HCT116 (cell line): Measurements from ENCODE around the gene PPM1E. TPM values are rescaled to one million over a fixed set of nuclear protein-coding genes. Genes with fewer than 3 reads are reported as not detected.

Experiments used
- ATAC-seq: fragments of 200-7000 bp; cut with Tn5 transposase; 2 replicates; pipeline ENCODE4 v1.9.1; 2020; ENCODE audit warnings: mild to moderate bottlenecking, moderate library complexity
- BruUV-seq: library from RNA; stranded (reverse); fragments of 400-500 nt; replicated peaks from 2 replicates; lab custom pipeline; 2021; lab: Mats Ljungman, UMichigan
- CTCF ChIA-PET: fragments of 300-600 bp; sonication (Branson Sonifier 250); formaldehyde crosslinking; loops from one replicate; lab custom pipeline; 2021; ENCODE audit warnings: antibody characterized with exemption; lab: Charles Lee
- POLR2A ChIA-PET: fragments of 300-600, 350-600 bp; sonication (Branson Sonifier 250); formaldehyde crosslinking; loops from one replicate; lab custom pipeline; 2021; ENCODE audit warnings: antibody characterized with exemption; lab: Charles Lee
- RAD21 ChIA-PET, 2 experiments: fragments of 300-600 bp; sonication (Branson Sonifier 250); formaldehyde crosslinking; loops; one replicate each; lab custom pipeline; 2023; ENCODE audit warnings: low total read pairs in 2 of 2; ENCODE audit not compliant: uncharacterized antibody in 2 of 2, unreplicated experiment in 2 of 2, low non-redundant PET in 1 of 2; lab: Charles Lee
- DNase-seq: peaks from one replicate; pipeline ENCODE4 v3.0.0-alpha.2; 2010; ENCODE audit warnings: low read depth, low spot score
- H2AFZ ChIP-seq: fragments of 200-600 bp; shearing (Covaris generic), sonication (generic); 2 replicates; pipeline ENCODE4 v1.6.1; 2017; ENCODE audit warnings: low read depth, mixed run types, mixed read lengths, antibody characterized with exemption, low read length; ENCODE audit not compliant: poor library complexity, severe bottlenecking
- H3K27ac ChIP-seq: 2 replicates; pipeline ENCODE4 v1.5.1; 2012; ENCODE audit warnings: low read depth, low read length
- H3K27me3 ChIP-seq: fragments of 200-600 bp; sonication (generic); 2 replicates; pipeline ENCODE4 v1.6.1; 2016; ENCODE audit warnings: mixed run types, low read length, mixed read lengths; ENCODE audit not compliant: insufficient read depth
- H3K36me3 ChIP-seq, 2 experiments: fragments of 200-500 bp in 1 of 2; fragments of 200-600 bp in 1 of 2; sonication (Bioruptor generic) in 1 of 2; sonication (generic) in 1 of 2; 2 replicates each; pipeline versions ENCODE4 v1.5.1 to v1.6.1; 2014 to 2016; ENCODE audit warnings: low read length in 2 of 2, inconsistent platforms in 1 of 2, mixed read lengths in 1 of 2, mixed run types in 1 of 2; ENCODE audit not compliant: insufficient read depth in 2 of 2, control insufficient read depth in 1 of 2
- H3K4me1 ChIP-seq, 2 experiments: fragments of 200-600 bp in 1 of 2; sonication (generic) in 1 of 2; 2 replicates each; pipeline versions ENCODE4 v1.5.1 to v1.6.1; 2012 to 2017; ENCODE audit warnings: low read length in 2 of 2, inconsistent platforms in 1 of 2, mild to moderate bottlenecking in 1 of 2, mixed read lengths in 1 of 2, mixed run types in 1 of 2, moderate library complexity in 1 of 2; ENCODE audit not compliant: insufficient read depth in 2 of 2, control insufficient read depth in 1 of 2
- H3K4me2 ChIP-seq: fragments of 200-600 bp; sonication (generic); 2 replicates; pipeline ENCODE4 v1.6.1; 2017; ENCODE audit warnings: mixed run types, low read length, mixed read lengths
- H3K4me3 ChIP-seq, 2 experiments: fragments of 200-600 bp in 1 of 2; sonication (generic) in 1 of 2; replicated peaks in 1 of 2; 2 replicates each; pipeline ENCODE4 v1.5.1; 2011 to 2016; ENCODE audit warnings: low read length in 2 of 2, control low read depth in 1 of 2, low read depth in 1 of 2, mild to moderate bottlenecking in 1 of 2, mixed read lengths in 1 of 2, mixed run types in 1 of 2
- H3K79me2 ChIP-seq: fragments of 200-600 bp; sonication (generic); 2 replicates; pipeline ENCODE4 v1.6.1; 2017; ENCODE audit warnings: mild to moderate bottlenecking, mixed run types, low read length, moderate library complexity, mixed read lengths; ENCODE audit not compliant: insufficient read depth
- H3K9ac ChIP-seq: fragments of 200-600 bp; sonication (generic); 2 replicates; pipeline ENCODE4 v1.6.1; 2016; ENCODE audit warnings: low read length, mixed read lengths
- H3K9me2 ChIP-seq: fragments of 200-600 bp; sonication (generic), shearing (Covaris generic); 2 replicates; pipeline ENCODE4 v1.6.1; 2017; ENCODE audit warnings: mixed run types, mild to moderate bottlenecking, moderate library complexity; ENCODE audit not compliant: insufficient read depth
- H3K9me3 ChIP-seq, 2 experiments: fragments of 200-500 bp in 1 of 2; fragments of 200-600 bp in 1 of 2; sonication (Bioruptor generic) in 1 of 2; sonication (generic) in 1 of 2; 2 replicates each; pipeline ENCODE4 v1.6.1; 2014 to 2017; ENCODE audit warnings: low read length in 2 of 2, mixed read lengths in 2 of 2, inconsistent platforms in 1 of 2, low read depth in 1 of 2, mild to moderate bottlenecking in 1 of 2, mixed run types in 1 of 2, moderate library complexity in 1 of 2; ENCODE audit not compliant: control insufficient read depth in 1 of 2, insufficient read depth in 1 of 2
- H4K20me1 ChIP-seq: fragments of 200-600 bp; sonication (generic), shearing (Covaris generic); 2 replicates; pipeline ENCODE4 v1.6.1; 2017; ENCODE audit warnings: mixed run types, mild to moderate bottlenecking, moderate library complexity; ENCODE audit not compliant: insufficient read depth
- CTCF ChIP-seq, 3 experiments: fragments of 200-600 bp in 1 of 3; sonication (generic) in 1 of 3; IDR thresholded peaks in 2 of 3; conservative IDR thresholded peaks in 1 of 3; 2 replicates each; pipeline ENCODE4 v1.5.1; 2012 to 2017; ENCODE audit warnings: low read depth in 2 of 3, low read length in 2 of 3, antibody characterized with exemption in 1 of 3, borderline replicate concordance in 1 of 3, control low read depth in 1 of 3, mild to moderate bottlenecking in 1 of 3, mixed read lengths in 1 of 3, mixed run types in 1 of 3, moderate library complexity in 1 of 3; ENCODE audit not compliant: insufficient read depth in 1 of 3
- ELF1 ChIP-seq: IDR thresholded peaks from 2 replicates; pipeline ENCODE4 v1.6.1; 2012; ENCODE audit warnings: low read depth, borderline replicate concordance
- intact Hi-C: fragments of 100-400 bp; cut with micrococcal nuclease; formaldehyde crosslinking; loops from 2 replicates; pipeline ENCODE4 v1.10.0; 2022
- total RNA-seq: library from RNA; stranded (reverse); gene quantifications from one replicate; pipeline ENCODE4 v1.2.1, GENCODE V29; 2021; ENCODE audit not compliant: unreplicated experiment
- TF ChIP-seq, protein P1 (sequence below): IDR thresholded peaks from 2 replicates; pipeline ENCODE4 v1.6.1; 2012; ENCODE audit warnings: low read depth

The PPM1E gene
- total RNA-seq, 1 experiment from 2014 or later = 0.02 TPM

DNA sequence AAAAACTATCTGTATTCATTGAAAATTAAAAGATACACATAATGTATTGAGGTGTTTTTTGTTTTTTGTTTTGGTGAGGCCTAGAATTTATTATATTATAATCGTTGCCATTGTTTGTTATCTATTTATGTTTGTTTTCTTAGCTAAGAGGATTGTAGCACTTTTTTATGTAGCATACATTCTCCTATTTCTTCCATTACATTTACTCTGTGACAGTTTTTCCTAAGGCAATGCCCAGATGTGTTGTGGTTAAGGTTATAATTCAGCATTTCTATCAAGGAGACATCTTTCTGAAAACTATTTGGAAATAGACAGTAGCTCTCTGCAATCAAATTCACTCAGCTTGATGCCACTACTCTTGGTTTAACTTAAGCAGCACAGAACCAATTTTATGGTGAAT is 161.6 kb downstream of the PPM1E start:
- H3K79me2 ChIP-seq = no peaks in the 10 kb centered on the region
- ChIA-PET RAD21 (no interaction called here), POLR2A (no interaction called here), CTCF (no interaction called here)
- BruUV-seq = no TSS peak
- no peak overlapping the region for H2AFZ ChIP-seq
- TF ChIP-seq, protein P1, sequence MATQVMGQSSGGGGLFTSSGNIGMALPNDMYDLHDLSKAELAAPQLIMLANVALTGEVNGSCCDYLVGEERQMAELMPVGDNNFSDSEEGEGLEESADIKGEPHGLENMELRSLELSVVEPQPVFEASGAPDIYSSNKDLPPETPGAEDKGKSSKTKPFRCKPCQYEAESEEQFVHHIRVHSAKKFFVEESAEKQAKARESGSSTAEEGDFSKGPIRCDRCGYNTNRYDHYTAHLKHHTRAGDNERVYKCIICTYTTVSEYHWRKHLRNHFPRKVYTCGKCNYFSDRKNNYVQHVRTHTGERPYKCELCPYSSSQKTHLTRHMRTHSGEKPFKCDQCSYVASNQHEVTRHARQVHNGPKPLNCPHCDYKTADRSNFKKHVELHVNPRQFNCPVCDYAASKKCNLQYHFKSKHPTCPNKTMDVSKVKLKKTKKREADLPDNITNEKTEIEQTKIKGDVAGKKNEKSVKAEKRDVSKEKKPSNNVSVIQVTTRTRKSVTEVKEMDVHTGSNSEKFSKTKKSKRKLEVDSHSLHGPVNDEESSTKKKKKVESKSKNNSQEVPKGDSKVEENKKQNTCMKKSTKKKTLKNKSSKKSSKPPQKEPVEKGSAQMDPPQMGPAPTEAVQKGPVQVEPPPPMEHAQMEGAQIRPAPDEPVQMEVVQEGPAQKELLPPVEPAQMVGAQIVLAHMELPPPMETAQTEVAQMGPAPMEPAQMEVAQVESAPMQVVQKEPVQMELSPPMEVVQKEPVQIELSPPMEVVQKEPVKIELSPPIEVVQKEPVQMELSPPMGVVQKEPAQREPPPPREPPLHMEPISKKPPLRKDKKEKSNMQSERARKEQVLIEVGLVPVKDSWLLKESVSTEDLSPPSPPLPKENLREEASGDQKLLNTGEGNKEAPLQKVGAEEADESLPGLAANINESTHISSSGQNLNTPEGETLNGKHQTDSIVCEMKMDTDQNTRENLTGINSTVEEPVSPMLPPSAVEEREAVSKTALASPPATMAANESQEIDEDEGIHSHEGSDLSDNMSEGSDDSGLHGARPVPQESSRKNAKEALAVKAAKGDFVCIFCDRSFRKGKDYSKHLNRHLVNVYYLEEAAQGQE = no peak
- TF ChIP-seq CTCF (IDR thresholded peaks at IDR 0.05 in 2 of 3, conservative IDR thresholded peaks at IDR 0.05 in 1 of 3; ENCODE audit: borderline replicate concordance in 1 of 3, insufficient read depth in 1 of 3, low read depth in 2 of 3, low read length in 2 of 3) (no peak), ELF1 (no peak)
- no peaks in the 10 kb centered on the region for H3K36me3 ChIP-seq
- intact Hi-C loops = no loop called here
- H4K20me1 ChIP-seq = no peaks in the 10 kb centered on the region
- peaks cover 4 to 7% of the 10 kb centered on the region in 2 experiments; a peak in 3 of 4 replicates for H3K9me3 ChIP-seq
- no peak overlapping the region for H3K4me3 ChIP-seq
- ATAC-seq = no peak
- H3K9ac ChIP-seq = no peak overlapping the region
- no peaks in the 10 kb centered on the region for H3K4me1 ChIP-seq
- no peak overlapping the region for H3K4me2 ChIP-seq
- no peaks in the 10 kb centered on the region for H3K9me2 ChIP-seq
- no peak for DNase-seq
- H3K27me3 ChIP-seq = no peaks in the 10 kb centered on the region
- H3K27ac ChIP-seq = no peak overlapping the region
